ENCODE data around the gene METTL5.

Gene METTL5

GRCh38 chr2:169778446-169778845 lies 46.3 kb downstream of the METTL5 start:
- TF ChIP-seq, protein P1, sequence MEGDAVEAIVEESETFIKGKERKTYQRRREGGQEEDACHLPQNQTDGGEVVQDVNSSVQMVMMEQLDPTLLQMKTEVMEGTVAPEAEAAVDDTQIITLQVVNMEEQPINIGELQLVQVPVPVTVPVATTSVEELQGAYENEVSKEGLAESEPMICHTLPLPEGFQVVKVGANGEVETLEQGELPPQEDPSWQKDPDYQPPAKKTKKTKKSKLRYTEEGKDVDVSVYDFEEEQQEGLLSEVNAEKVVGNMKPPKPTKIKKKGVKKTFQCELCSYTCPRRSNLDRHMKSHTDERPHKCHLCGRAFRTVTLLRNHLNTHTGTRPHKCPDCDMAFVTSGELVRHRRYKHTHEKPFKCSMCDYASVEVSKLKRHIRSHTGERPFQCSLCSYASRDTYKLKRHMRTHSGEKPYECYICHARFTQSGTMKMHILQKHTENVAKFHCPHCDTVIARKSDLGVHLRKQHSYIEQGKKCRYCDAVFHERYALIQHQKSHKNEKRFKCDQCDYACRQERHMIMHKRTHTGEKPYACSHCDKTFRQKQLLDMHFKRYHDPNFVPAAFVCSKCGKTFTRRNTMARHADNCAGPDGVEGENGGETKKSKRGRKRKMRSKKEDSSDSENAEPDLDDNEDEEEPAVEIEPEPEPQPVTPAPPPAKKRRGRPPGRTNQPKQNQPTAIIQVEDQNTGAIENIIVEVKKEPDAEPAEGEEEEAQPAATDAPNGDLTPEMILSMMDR (conservative IDR thresholded peaks at IDR 0.05; ENCODE audit: low read depth, low read length): no peak
- H3K79me2 ChIP-seq (ENCODE audit: insufficient read depth, low read depth): no peaks in the 10 kb centered on the region
- no peak overlapping the region for H2AFZ ChIP-seq (ENCODE audit: low read depth)
- no peak overlapping the region for H3K9ac ChIP-seq
- no peaks in the 10 kb centered on the region for H4K20me1 ChIP-seq (ENCODE audit: insufficient read depth)
- H3K4me1 ChIP-seq (ENCODE audit: low read depth, poor library complexity, severe bottlenecking): no peaks in the 10 kb centered on the region
- H3K27me3 ChIP-seq (ENCODE audit: insufficient read depth, low read depth): no peaks in the 10 kb centered on the region
- H3K4me2 ChIP-seq: no peak overlapping the region
- H3K4me3 ChIP-seq (IDR thresholded peaks at IDR 0.05; ENCODE audit: insufficient read depth, low read depth, low read length): no peak overlapping the region
- no peak overlapping the region for H3K27ac ChIP-seq
- H3K36me3 ChIP-seq (ENCODE audit: insufficient read depth): no peaks in the 10 kb centered on the region

GRCh38 chr2:169776252-169776761 lies 48.4 kb downstream of the METTL5 start:
- TF ChIP-seq, protein P1 (conservative IDR thresholded peaks at IDR 0.05; ENCODE audit: low read depth, low read length): no peak

DNA sequence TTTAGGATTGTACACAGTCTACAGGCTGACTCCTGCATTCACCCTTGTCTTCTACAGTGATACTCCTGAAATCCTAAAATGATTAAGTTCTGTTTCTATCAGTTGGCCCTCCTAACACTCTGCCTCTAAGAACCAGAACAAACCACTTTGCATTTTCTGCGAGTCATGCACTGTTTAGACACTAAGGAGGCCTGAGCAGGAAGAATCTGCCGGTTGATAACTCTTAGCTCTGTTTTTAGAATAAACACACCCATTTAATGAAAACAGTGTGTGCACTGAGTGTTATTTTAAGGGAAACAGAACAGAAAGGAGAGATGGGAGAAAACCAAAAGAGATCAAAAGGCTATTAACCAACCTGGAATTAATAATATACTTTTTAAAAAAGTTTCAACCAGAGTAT lies 48.9 kb downstream of the METTL5 start:
- H3K4me3 ChIP-seq (IDR thresholded peaks at IDR 0.05; ENCODE audit: insufficient read depth, low read depth, low read length): no peak overlapping the region
- no peak overlapping the region for H3K4me2 ChIP-seq
- no peaks in the 10 kb centered on the region for H4K20me1 ChIP-seq (ENCODE audit: insufficient read depth)
- TF ChIP-seq, protein P1 (conservative IDR thresholded peaks at IDR 0.05; ENCODE audit: low read depth, low read length): no peak
- H2AFZ ChIP-seq (ENCODE audit: low read depth): no peak overlapping the region
- no peaks in the 10 kb centered on the region for H3K79me2 ChIP-seq (ENCODE audit: insufficient read depth, low read depth)
- H3K4me1 ChIP-seq (ENCODE audit: low read depth, poor library complexity, severe bottlenecking): no peaks in the 10 kb centered on the region
- no peaks in the 10 kb centered on the region for H3K36me3 ChIP-seq (ENCODE audit: insufficient read depth)
- H3K27ac ChIP-seq: no peak overlapping the region
- H3K27me3 ChIP-seq (ENCODE audit: insufficient read depth, low read depth): no peaks in the 10 kb centered on the region
- no peak overlapping the region for H3K9ac ChIP-seq

More at GRCh38 chr2:169776252-169776761, 48.4 kb downstream of the METTL5 start:
- H3K36me3 ChIP-seq (ENCODE audit: insufficient read depth): no peaks in the 10 kb centered on the region
- H3K9ac ChIP-seq: no peak overlapping the region
- no peaks in the 10 kb centered on the region for H4K20me1 ChIP-seq (ENCODE audit: insufficient read depth)
- no peak overlapping the region for H3K4me2 ChIP-seq
- H3K4me3 ChIP-seq (IDR thresholded peaks at IDR 0.05; ENCODE audit: insufficient read depth, low read depth, low read length): no peak overlapping the region
- no peaks in the 10 kb centered on the region for H3K27me3 ChIP-seq (ENCODE audit: insufficient read depth, low read depth)
- no peaks in the 10 kb centered on the region for H3K4me1 ChIP-seq (ENCODE audit: low read depth, poor library complexity, severe bottlenecking)
- no peak overlapping the region for H2AFZ ChIP-seq (ENCODE audit: low read depth)
- H3K27ac ChIP-seq: no peak overlapping the region
- no peaks in the 10 kb centered on the region for H3K79me2 ChIP-seq (ENCODE audit: insufficient read depth, low read depth)

- H3K36me3 ChIP-seq (ENCODE audit: insufficient read depth): no peaks in the 10 kb centered on the region
- H3K9ac ChIP-seq: no peak overlapping the region
- no peak overlapping the region for H3K27ac ChIP-seq
- no peaks in the 10 kb centered on the region for H4K20me1 ChIP-seq (ENCODE audit: insufficient read depth)
- no peaks in the 10 kb centered on the region for H3K4me1 ChIP-seq (ENCODE audit: low read depth, poor library complexity, severe bottlenecking)
- H3K79me2 ChIP-seq (ENCODE audit: insufficient read depth, low read depth): no peaks in the 10 kb centered on the region
- no peak overlapping the region for H2AFZ ChIP-seq (ENCODE audit: low read depth)
- no peak overlapping the region for H3K4me3 ChIP-seq (IDR thresholded peaks at IDR 0.05; ENCODE audit: insufficient read depth, low read depth, low read length)
- no peaks in the 10 kb centered on the region for H3K27me3 ChIP-seq (ENCODE audit: insufficient read depth, low read depth)
- TF ChIP-seq, protein P1 (conservative IDR thresholded peaks at IDR 0.05; ENCODE audit: low read depth, low read length): no peak
- no peak overlapping the region for H3K4me2 ChIP-seq
These were observed 49.4 kb downstream of the METTL5 start for GRCh38 chr2:169775354-169775753.

All from KMS-11 (cell line).